ENCODE data around the gene HS1BP3. TPM values are rescaled to one million over a fixed set of nuclear protein-coding genes. Genes with fewer than 3 reads are reported as not detected.

Gene HS1BP3
- total RNA-seq, 1 donor from 2014 or later, result 21.0 TPM

- H3K4me1 Mint-ChIP-seq (ENCODE audit: low read depth, unreplicated experiment), result peaks cover 5% of the 10 kb centered on the region
- peaks cover 79% of the 10 kb centered on the region for H3K27me3 Mint-ChIP-seq (ENCODE audit: low read depth, unreplicated experiment)
- no peaks in the 10 kb centered on the region for H3K36me3 Mint-ChIP-seq (ENCODE audit: low read depth, unreplicated experiment)
- no peak for TF ChIP-seq CTCF (IDR thresholded peaks at IDR 0.05; ENCODE audit: insufficient read depth, low read depth, low read length)
- no peak for TF ChIP-seq EZH2 (IDR thresholded peaks at IDR 0.05; ENCODE audit: insufficient read depth, low read length)
- FAIRE-seq (no peak), DNase-seq (ENCODE audit: low read depth) (no peak)
- Histone ChIP-seq H3K4me3 (ENCODE audit: insufficient read depth, low read depth, low read length) (no peak overlapping the region), H2AFZ (ENCODE audit: low read depth, low read length) (no peak overlapping the region), H3K4me2 (ENCODE audit: low read length) (no peak overlapping the region), H3K79me2 (ENCODE audit: insufficient read depth, low read length) (no peaks in the 10 kb centered on the region), H3K9me3 (ENCODE audit: insufficient read depth, low read depth, low read length) (no peaks in the 10 kb centered on the region), H3K4me1 (ENCODE audit: insufficient read depth, low read length) (peaks cover 3% of the 10 kb centered on the region), H3K9ac (ENCODE audit: low read length) (no peak overlapping the region), H3K36me3 (ENCODE audit: insufficient read depth, low read length) (no peaks in the 10 kb centered on the region), H4K20me1 (ENCODE audit: insufficient read depth, low read length) (peaks cover 15% of the 10 kb centered on the region), H3K27ac (ENCODE audit: low read depth, low read length) (no peak overlapping the region), H3K27me3 (ENCODE audit: insufficient read depth, low read length) (peaks cover 80% of the 10 kb centered on the region)
- no peak overlapping the region for H3K27ac Mint-ChIP-seq (ENCODE audit: unreplicated experiment)
- H3K4me3 Mint-ChIP-seq (ENCODE audit: unreplicated experiment), result no peak overlapping the region
- peaks cover 4% of the 10 kb centered on the region for H3K9me3 Mint-ChIP-seq (ENCODE audit: unreplicated experiment)
Observed at GRCh38 chr2:20664071-20664390, 13.1 kb upstream of the HS1BP3 start.

- no peak overlapping the region for H3K4me2 ChIP-seq (ENCODE audit: low read length)
- no peaks in the 10 kb centered on the region for H3K9me3 ChIP-seq (ENCODE audit: insufficient read depth, low read depth, low read length)
- no peak overlapping the region for H3K4me3 ChIP-seq (ENCODE audit: insufficient read depth, low read depth, low read length)
- peaks cover 9% of the 10 kb centered on the region for H4K20me1 ChIP-seq (ENCODE audit: insufficient read depth, low read length)
- Mint-ChIP-seq H3K36me3 (ENCODE audit: low read depth, unreplicated experiment) (no peaks in the 10 kb centered on the region), H3K4me3 (ENCODE audit: unreplicated experiment) (no peak overlapping the region), H3K9me3 (ENCODE audit: unreplicated experiment) (peaks cover 4% of the 10 kb centered on the region), H3K27ac (ENCODE audit: unreplicated experiment) (no peak overlapping the region), H3K27me3 (ENCODE audit: low read depth, unreplicated experiment) (peaks cover 77% of the 10 kb centered on the region), H3K4me1 (ENCODE audit: low read depth, unreplicated experiment) (peaks cover 5% of the 10 kb centered on the region)
- H2AFZ ChIP-seq (ENCODE audit: low read depth, low read length), result no peak overlapping the region
- no peak overlapping the region for H3K27ac ChIP-seq (ENCODE audit: low read depth, low read length)
- FAIRE-seq (no peak), DNase-seq (ENCODE audit: low read depth) (no peak)
- H3K9ac ChIP-seq (ENCODE audit: low read length), result no peak overlapping the region
- H3K4me1 ChIP-seq (ENCODE audit: insufficient read depth, low read length), result peaks cover 3% of the 10 kb centered on the region
- no peaks in the 10 kb centered on the region for H3K79me2 ChIP-seq (ENCODE audit: insufficient read depth, low read length)
- no peak for TF ChIP-seq CTCF (IDR thresholded peaks at IDR 0.05; ENCODE audit: insufficient read depth, low read depth, low read length)
- no peak for TF ChIP-seq EZH2 (IDR thresholded peaks at IDR 0.05; ENCODE audit: insufficient read depth, low read length)
- H3K27me3 ChIP-seq (ENCODE audit: insufficient read depth, low read length), result peaks cover 76% of the 10 kb centered on the region
- no peaks in the 10 kb centered on the region for H3K36me3 ChIP-seq (ENCODE audit: insufficient read depth, low read length)
Observed at GRCh38 chr2:20663196-20664070, 12.5 kb upstream of the HS1BP3 start.

- Histone ChIP-seq H3K36me3 (ENCODE audit: insufficient read depth, low read length) (no peaks in the 10 kb centered on the region), H3K9ac (ENCODE audit: low read length) (no peak overlapping the region), H3K79me2 (ENCODE audit: insufficient read depth, low read length) (no peaks in the 10 kb centered on the region), H3K4me1 (ENCODE audit: insufficient read depth, low read length) (peaks cover 3% of the 10 kb centered on the region), H4K20me1 (ENCODE audit: insufficient read depth, low read length) (peaks cover 6% of the 10 kb centered on the region), H3K27ac (ENCODE audit: low read depth, low read length) (no peak overlapping the region), H3K27me3 (ENCODE audit: insufficient read depth, low read length) (peaks cover 70% of the 10 kb centered on the region), H3K4me3 (ENCODE audit: insufficient read depth, low read depth, low read length) (no peak overlapping the region), H3K4me2 (ENCODE audit: low read length) (no peak overlapping the region), H3K9me3 (ENCODE audit: insufficient read depth, low read depth, low read length) (no peaks in the 10 kb centered on the region), H2AFZ (ENCODE audit: low read depth, low read length) (no peak overlapping the region)
- Mint-ChIP-seq H3K27ac (ENCODE audit: unreplicated experiment) (no peak overlapping the region), H3K27me3 (ENCODE audit: low read depth, unreplicated experiment) (peaks cover 79% of the 10 kb centered on the region), H3K4me1 (ENCODE audit: low read depth, unreplicated experiment) (peaks cover 5% of the 10 kb centered on the region), H3K4me3 (ENCODE audit: unreplicated experiment) (no peak overlapping the region), H3K9me3 (ENCODE audit: unreplicated experiment) (peaks cover 4% of the 10 kb centered on the region), H3K36me3 (ENCODE audit: low read depth, unreplicated experiment) (no peaks in the 10 kb centered on the region)
- no peak for DNase-seq (ENCODE audit: low read depth)
- no peak for FAIRE-seq
- no peak for TF ChIP-seq EZH2 (IDR thresholded peaks at IDR 0.05; ENCODE audit: insufficient read depth, low read length)
- TF ChIP-seq CTCF (IDR thresholded peaks at IDR 0.05; ENCODE audit: insufficient read depth, low read depth, low read length), result no peak
Observed at GRCh38 chr2:20662308-20662937, 11.5 kb upstream of the HS1BP3 start.

All from astrocyte (in vitro differentiated cells and primary cell).